Activated CD4-positive, alpha-beta T cell treated with anti-CD3 and anti-CD28 coated beads for 24 hours (primary cell): Measurements from ENCODE around the gene NPAS2.

Experiments used
- DNase-seq, 2 donors: peaks; one replicate each; pipeline ENCODE4 v3.0.0-alpha.2; 2020; ENCODE audit warnings: low read depth in 2 of 2

NPAS2 gene

GRCh38 chr2:100941646-100942240 lies 121.8 kb downstream of the NPAS2 start:
- no peak for DNase-seq

- no peak for DNase-seq
Measured at GRCh38 chr2:100944617-100945432, 124.9 kb downstream of the NPAS2 start.

GRCh38 chr2:100945433-100945740 lies 125.4 kb downstream of the NPAS2 start:
- no peak for DNase-seq

GRCh38 chr2:100945930-100946607 lies 126.1 kb downstream of the NPAS2 start:
- DNase-seq: no peak

- DNase-seq: no peak
Measured at GRCh38 chr2:100948942-100949811, 129.2 kb downstream of the NPAS2 start.

GRCh38 chr2:100952512-100952911 lies 132.6 kb downstream of the NPAS2 start:
- DNase-seq: no peak

- DNase-seq: no peak
Measured at GRCh38 chr2:100953406-100954043, 133.6 kb downstream of the NPAS2 start.

GRCh38 chr2:100954044-100954420 lies 134.1 kb downstream of the NPAS2 start:
- DNase-seq: no peak

- DNase-seq: no peak
Measured at GRCh38 chr2:100955226-100955625, 135.3 kb downstream of the NPAS2 start.

- no peak for DNase-seq
Measured at GRCh38 chr2:100956081-100956480, 136.1 kb downstream of the NPAS2 start.

GRCh38 chr2:100957996-100958653 lies 138.2 kb downstream of the NPAS2 start:
- DNase-seq: no peak

- DNase-seq: no peak
Measured at GRCh38 chr2:100959225-100959880, 139.4 kb downstream of the NPAS2 start.

GRCh38 chr2:100960688-100961087 lies 140.7 kb downstream of the NPAS2 start:
- DNase-seq: no peak

- DNase-seq: no peak
Measured at GRCh38 chr2:100962366-100963025, 142.6 kb downstream of the NPAS2 start.

GRCh38 chr2:100963026-100963375 lies 143.1 kb downstream of the NPAS2 start:
- DNase-seq: no peak

- no peak for DNase-seq
Measured at GRCh38 chr2:100964222-100964621, 144.3 kb downstream of the NPAS2 start.

GRCh38 chr2:100964681-100965169 lies 144.8 kb downstream of the NPAS2 start:
- no peak for DNase-seq

- DNase-seq: no peak
Measured at GRCh38 chr2:100965596-100965995, 145.7 kb downstream of the NPAS2 start.

- no peak for DNase-seq
Measured at GRCh38 chr2:100967716-100968115, 147.8 kb downstream of the NPAS2 start.
